H9 (cell line): ENCODE measurements around the gene CDH23. TPM values are rescaled to one million over a fixed set of nuclear protein-coding genes. Genes with fewer than 3 reads are reported as not detected.

Experiments used
- DNase-seq: peaks from one replicate; pipeline ENCODE4 v3.0.0-alpha.2; 2017
- H2AFZ ChIP-seq: one replicate; pipeline ENCODE4 v1.6.1; 2013; ENCODE audit warnings: mild to moderate bottlenecking, low read length, control low read depth, moderate library complexity
- H2AK5ac ChIP-seq: 2 replicates; pipeline ENCODE4 v1.6.1; 2013; ENCODE audit warnings: low read length, control low read depth, mixed read lengths; ENCODE audit not compliant: insufficient read length
- H2BK120ac ChIP-seq: one replicate; pipeline ENCODE4 v1.6.1; 2013; ENCODE audit warnings: low read depth, mild to moderate bottlenecking, low read length, control low read depth, inconsistent platforms; ENCODE audit not compliant: poor library complexity, severe bottlenecking
- H2BK12ac ChIP-seq: 2 replicates; pipeline ENCODE4 v1.6.1; 2013; ENCODE audit warnings: low read length, control low read depth, mixed read lengths, low read depth; ENCODE audit not compliant: insufficient read length
- H2BK15ac ChIP-seq: 2 replicates; pipeline ENCODE4 v1.6.1; 2013; ENCODE audit warnings: low read depth, low read length, control low read depth
- H2BK20ac ChIP-seq: one replicate; pipeline ENCODE4 v1.6.1; 2013; ENCODE audit warnings: low read depth, mild to moderate bottlenecking, low read length, control low read depth, inconsistent platforms; ENCODE audit not compliant: poor library complexity, severe bottlenecking
- H2BK5ac ChIP-seq: 2 replicates; pipeline ENCODE4 v1.6.1; 2013; ENCODE audit warnings: low read length, control low read depth, mixed read lengths; ENCODE audit not compliant: insufficient read length
- H3K14ac ChIP-seq: 2 replicates; pipeline ENCODE4 v1.6.1; 2013; ENCODE audit warnings: low read length, control low read depth; ENCODE audit not compliant: insufficient read depth
- H3K18ac ChIP-seq: 2 replicates; pipeline ENCODE4 v1.6.1; 2013; ENCODE audit warnings: low read depth, mild to moderate bottlenecking, mixed read lengths, low read length, control low read depth; ENCODE audit not compliant: insufficient read length
- H3K23ac ChIP-seq: 2 replicates; pipeline ENCODE4 v1.6.1; 2013; ENCODE audit warnings: low read length, control low read depth, mixed read lengths, low read depth; ENCODE audit not compliant: insufficient read length
- H3K23me2 ChIP-seq: 2 replicates; pipeline ENCODE4 v1.6.1; 2013; ENCODE audit warnings: low read depth, mild to moderate bottlenecking, mixed read lengths, low read length, control low read depth; ENCODE audit not compliant: insufficient read length, poor library complexity, severe bottlenecking
- H3K27ac ChIP-seq: 2 replicates; pipeline ENCODE4 v1.5.1; 2013; ENCODE audit warnings: low read length, control low read depth, mixed read lengths, low read depth; ENCODE audit not compliant: insufficient read length
- H3K27me3 ChIP-seq: 2 replicates; pipeline ENCODE4 v1.6.1; 2013; ENCODE audit warnings: low read length, control low read depth, inconsistent platforms; ENCODE audit not compliant: insufficient read depth
- H3K4ac ChIP-seq: 2 replicates; pipeline ENCODE4 v1.6.1; 2013; ENCODE audit warnings: low read depth, mild to moderate bottlenecking, control low read depth, inconsistent platforms, low read length, moderate library complexity
- H3K4me1 ChIP-seq: 2 replicates; pipeline ENCODE4 v1.6.1; 2013; ENCODE audit warnings: low read length, control low read depth, inconsistent platforms; ENCODE audit not compliant: insufficient read depth
- H3K4me2 ChIP-seq: 2 replicates; pipeline ENCODE4 v1.6.1; 2013; ENCODE audit warnings: low read length, control low read depth, mixed read lengths; ENCODE audit not compliant: insufficient read length, insufficient read depth
- H3K56ac ChIP-seq: 2 replicates; pipeline ENCODE4 v1.6.1; 2013; ENCODE audit warnings: low read depth, mild to moderate bottlenecking, mixed read lengths, low read length, control low read depth; ENCODE audit not compliant: insufficient read length
- H3K79me1 ChIP-seq: 2 replicates; pipeline ENCODE4 v1.6.1; 2013; ENCODE audit warnings: low read depth, mild to moderate bottlenecking, moderate library complexity, low read length, control low read depth, inconsistent platforms; ENCODE audit not compliant: insufficient read depth, poor library complexity, severe bottlenecking
- H3K79me2 ChIP-seq: 2 replicates; pipeline ENCODE4 v1.6.1; 2013; ENCODE audit warnings: low read length, control low read depth, inconsistent platforms; ENCODE audit not compliant: insufficient read depth
- H3K9ac ChIP-seq: 2 replicates; pipeline ENCODE4 v1.6.1; 2013; ENCODE audit warnings: low read length, control low read depth, mixed read lengths; ENCODE audit not compliant: insufficient read length; ENCODE audit errors: extremely low read depth
- H3K9me3 ChIP-seq: one replicate; pipeline ENCODE4 v1.6.1; 2013; ENCODE audit warnings: low read depth, low read length, inconsistent platforms; ENCODE audit not compliant: control insufficient read depth
- H3T11ph ChIP-seq: one replicate; pipeline ENCODE4 v1.6.1; 2013; ENCODE audit warnings: mild to moderate bottlenecking, low read length, control low read depth, inconsistent platforms
- H4K20me1 ChIP-seq: one replicate; pipeline ENCODE4 v1.6.1; 2013; ENCODE audit not compliant: control insufficient read depth, insufficient read length, insufficient read depth
- H4K5ac ChIP-seq: 2 replicates; pipeline ENCODE4 v1.6.1; 2013; ENCODE audit warnings: low read depth, mild to moderate bottlenecking, mixed read lengths, low read length, control low read depth; ENCODE audit not compliant: insufficient read length
- H4K8ac ChIP-seq: replicated peaks from 2 replicates; pipeline ENCODE4 v1.6.1; 2013; ENCODE audit warnings: low read length, control low read depth, mixed read lengths, low read depth; ENCODE audit not compliant: insufficient read length
- H4K91ac ChIP-seq: 2 replicates; pipeline ENCODE4 v1.6.1; 2013; ENCODE audit warnings: low read depth, mild to moderate bottlenecking, moderate library complexity, mixed read lengths, low read length, control low read depth; ENCODE audit not compliant: insufficient read length
- H3K27ac Mint-ChIP-seq, 3 experiments: 2 replicates in 2 of 3; 3 replicates in 1 of 3; pipeline ENCODE4 v1.8.0; 2020 to 2021; ENCODE audit warnings: mixed read lengths in 3 of 3, mild to moderate bottlenecking in 1 of 3, moderate library complexity in 1 of 3
- H3K27me3 Mint-ChIP-seq: 2 replicates; pipeline ENCODE4 v1.8.0; 2021; ENCODE audit warnings: low read depth, mild to moderate bottlenecking, moderate library complexity, mixed read lengths
- H3K36me3 Mint-ChIP-seq, 3 experiments: 2 replicates in 2 of 3; 3 replicates in 1 of 3; pipeline ENCODE4 v1.8.0; 2020 to 2021; ENCODE audit warnings: low read depth in 3 of 3, mixed read lengths in 3 of 3; ENCODE audit not compliant: insufficient read depth in 1 of 3
- H3K4me1 Mint-ChIP-seq, 2 experiments: 2 replicates each; pipeline ENCODE4 v1.8.0; 2020; ENCODE audit warnings: mixed read lengths in 2 of 2
- H3K4me3 Mint-ChIP-seq, 2 experiments: 2 replicates in 1 of 2; 3 replicates in 1 of 2; pipeline ENCODE4 v1.8.0; 2020 to 2021; ENCODE audit warnings: mild to moderate bottlenecking in 2 of 2, mixed read lengths in 2 of 2, moderate library complexity in 1 of 2
- H3K9me3 Mint-ChIP-seq, 2 experiments: 2 replicates in 1 of 2; 3 replicates in 1 of 2; pipeline ENCODE4 v1.8.0; 2020; ENCODE audit warnings: mild to moderate bottlenecking in 2 of 2, mixed read lengths in 2 of 2, moderate library complexity in 1 of 2
- CTCF ChIP-seq: fragments of 200-600 bp; sonication (generic); conservative IDR thresholded peaks from 3 replicates; pipeline ENCODE4 v1.8.0; 2021; ENCODE audit warnings: antibody characterized with exemption, mild to moderate bottlenecking
- WGBS: extraction: QIAGEN DNeasy Blood & Tissue Kit; methylation state at CpG from one replicate; pipeline ENCODE4 v1.1.7; 2013; ENCODE audit warnings: missing lambda C conversion rate, low lambda C conversion rate, mixed read lengths; ENCODE audit not compliant: insufficient read length; ENCODE audit errors: extremely low coverage; 5-methylcytosine and 5-hydroxymethylcytosine counted together
- total RNA-seq: library from RNA; stranded (reverse); gene quantifications from 2 replicates; pipeline ENCODE4 v1.2.1, GENCODE V29; 2021

CDH23 gene
- total RNA-seq, 1 experiment from 2014 or later, result 2.1 TPM

GRCh38 chr10:71590781-71591350 is 194.1 kb downstream of the CDH23 start:
- Mint-ChIP-seq H3K4me3 (no peak overlapping the region), H3K27me3 (peaks cover 10% of the 10 kb centered on the region), H3K36me3 (no peaks in the 10 kb centered on the region; a peak in 1 of 7 replicates), H3K27ac (peak overlapping the region in 1 of 3 experiments; percentile 17; a peak in 2 of 7 replicates), H3K4me1 (peaks cover 12 to 21% of the 10 kb centered on the region in 2 experiments), H3K9me3 (no peaks in the 10 kb centered on the region)
- no peak overlapping the region for H2BK12ac ChIP-seq
- no peaks in the 10 kb centered on the region for H3K23me2 ChIP-seq
- H3K79me2 ChIP-seq, result no peaks in the 10 kb centered on the region
- H3K9me3 ChIP-seq, result no peaks in the 10 kb centered on the region
- H4K8ac ChIP-seq, result no peak overlapping the region
- H3T11ph ChIP-seq, result no peak overlapping the region
- no peak overlapping the region for H3K23ac ChIP-seq
- DNase-seq, result no peak
- H3K18ac ChIP-seq, result no peak overlapping the region
- WGBS, result no CpG with 5 or more reads among the region's 10 CpGs
- H3K4ac ChIP-seq, result no peak overlapping the region
- no peak overlapping the region for H2BK20ac ChIP-seq
- H3K27ac ChIP-seq, result no peak overlapping the region
- no peak overlapping the region for H3K9ac ChIP-seq
- H3K14ac ChIP-seq, result no peak overlapping the region
- H3K79me1 ChIP-seq, result no peaks in the 10 kb centered on the region
- no peak overlapping the region for H3K56ac ChIP-seq
- no peaks in the 10 kb centered on the region for H4K20me1 ChIP-seq
- H3K27me3 ChIP-seq, result no peaks in the 10 kb centered on the region
- no peak for TF ChIP-seq CTCF
- H2BK120ac ChIP-seq, result no peak overlapping the region
- no peak overlapping the region for H2BK15ac ChIP-seq
- no peak overlapping the region for H4K5ac ChIP-seq
- no peak overlapping the region for H2AK5ac ChIP-seq
- H2BK5ac ChIP-seq, result no peak overlapping the region
- no peak overlapping the region for H4K91ac ChIP-seq
- no peaks in the 10 kb centered on the region for H3K4me1 ChIP-seq
- H3K4me2 ChIP-seq, result no peak overlapping the region
- no peak overlapping the region for H2AFZ ChIP-seq
